ENCODE measurements around the gene PITPNC1.

GRCh38 chr17:67606896-67607604 lies 230.0 kb downstream of the PITPNC1 start:
- TF ChIP-seq CTCF (IDR thresholded peaks at IDR 0.05) = peak in 2 of 12 donors; percentile 7 to 21
- no peak for TF ChIP-seq POLR2A (IDR thresholded peaks at IDR 0.05)
